Endothelial cell (in vitro differentiated cells): ENCODE data around the gene GARS1. TPM values are rescaled to one million over a fixed set of nuclear protein-coding genes. Genes with fewer than 3 reads are reported as not detected.

Source experiments
- DNase-seq: peaks from one replicate; pipeline ENCODE4 v3.0.0; 2021; ENCODE audit warnings: low spot score
- H3K27ac Mint-ChIP-seq: one replicate; pipeline ENCODE4 v1.8.0; 2021; ENCODE audit warnings: mixed read lengths, inconsistent platforms; ENCODE audit not compliant: unreplicated experiment
- H3K27me3 Mint-ChIP-seq: one replicate; pipeline ENCODE4 v1.8.0; 2021; ENCODE audit warnings: mild to moderate bottlenecking, moderate library complexity, mixed read lengths, inconsistent platforms; ENCODE audit not compliant: unreplicated experiment
- H3K36me3 Mint-ChIP-seq: one replicate; pipeline ENCODE4 v1.8.0; 2021; ENCODE audit warnings: mild to moderate bottlenecking, low read depth, mixed read lengths, inconsistent platforms; ENCODE audit not compliant: unreplicated experiment
- H3K4me1 Mint-ChIP-seq: one replicate; pipeline ENCODE4 v1.8.0; 2021; ENCODE audit warnings: mild to moderate bottlenecking, mixed read lengths, inconsistent platforms; ENCODE audit not compliant: unreplicated experiment
- H3K4me3 Mint-ChIP-seq: one replicate; pipeline ENCODE4 v1.8.0; 2021; ENCODE audit warnings: mild to moderate bottlenecking, mixed read lengths, inconsistent platforms; ENCODE audit not compliant: unreplicated experiment
- H3K9me3 Mint-ChIP-seq: one replicate; pipeline ENCODE4 v1.8.0; 2021; ENCODE audit warnings: mixed read lengths, inconsistent platforms; ENCODE audit not compliant: unreplicated experiment
- total RNA-seq: library from RNA; stranded (reverse); fragmentation: NEBNext Ultra II Directional; extraction: Animal tissue kit (Norgen Biotek cat#: 25700); gene quantifications from one replicate; pipeline ENCODE4 v1.2.1, GENCODE V29; 2021; ENCODE audit not compliant: unreplicated experiment
- TF ChIP-seq, protein P1 (sequence below): fragments of 200-600 bp; sonication (generic); IDR thresholded peaks from one replicate; pipeline ENCODE4 v1.5.0; 2021; ENCODE audit warnings: antibody characterized with exemption; ENCODE audit not compliant: unreplicated experiment

The GARS1 gene
- total RNA-seq, 1 donor from 2014 or later, result 91.3 TPM

DNA sequence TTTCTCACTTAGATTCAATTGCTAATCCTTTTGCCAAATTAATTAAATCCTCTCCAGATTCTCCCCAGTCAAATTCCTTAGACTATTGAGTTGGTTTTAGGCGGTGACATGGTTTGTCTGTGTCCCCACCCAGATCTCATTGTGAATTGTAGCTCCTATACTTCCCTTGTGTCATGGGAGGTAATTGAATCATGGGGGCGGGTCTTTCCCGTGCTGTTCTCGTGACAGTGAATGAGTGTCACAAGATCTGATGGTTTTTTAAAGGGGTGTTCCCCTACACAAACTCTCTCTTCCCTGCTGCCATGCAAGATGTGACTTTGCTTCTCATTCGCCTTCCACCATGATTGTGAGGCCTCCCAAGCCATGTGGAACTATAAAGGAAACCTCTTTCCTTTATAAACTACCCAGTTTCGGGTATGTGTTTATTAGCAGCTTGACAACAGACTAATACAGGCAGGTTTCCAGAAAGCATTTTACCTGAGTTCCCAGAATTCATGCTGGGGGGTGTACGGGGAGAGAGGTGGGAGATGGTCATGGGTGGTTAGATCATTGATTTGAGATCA is 44.7 kb upstream of the GARS1 start:
- no peak for DNase-seq
- TF ChIP-seq, protein P1, sequence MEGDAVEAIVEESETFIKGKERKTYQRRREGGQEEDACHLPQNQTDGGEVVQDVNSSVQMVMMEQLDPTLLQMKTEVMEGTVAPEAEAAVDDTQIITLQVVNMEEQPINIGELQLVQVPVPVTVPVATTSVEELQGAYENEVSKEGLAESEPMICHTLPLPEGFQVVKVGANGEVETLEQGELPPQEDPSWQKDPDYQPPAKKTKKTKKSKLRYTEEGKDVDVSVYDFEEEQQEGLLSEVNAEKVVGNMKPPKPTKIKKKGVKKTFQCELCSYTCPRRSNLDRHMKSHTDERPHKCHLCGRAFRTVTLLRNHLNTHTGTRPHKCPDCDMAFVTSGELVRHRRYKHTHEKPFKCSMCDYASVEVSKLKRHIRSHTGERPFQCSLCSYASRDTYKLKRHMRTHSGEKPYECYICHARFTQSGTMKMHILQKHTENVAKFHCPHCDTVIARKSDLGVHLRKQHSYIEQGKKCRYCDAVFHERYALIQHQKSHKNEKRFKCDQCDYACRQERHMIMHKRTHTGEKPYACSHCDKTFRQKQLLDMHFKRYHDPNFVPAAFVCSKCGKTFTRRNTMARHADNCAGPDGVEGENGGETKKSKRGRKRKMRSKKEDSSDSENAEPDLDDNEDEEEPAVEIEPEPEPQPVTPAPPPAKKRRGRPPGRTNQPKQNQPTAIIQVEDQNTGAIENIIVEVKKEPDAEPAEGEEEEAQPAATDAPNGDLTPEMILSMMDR, result no peak
- Mint-ChIP-seq H3K27ac (no peak overlapping the region), H3K9me3 (no peaks in the 10 kb centered on the region), H3K36me3 (peaks cover 6% of the 10 kb centered on the region), H3K27me3 (peaks cover 4% of the 10 kb centered on the region), H3K4me1 (peaks cover 22% of the 10 kb centered on the region), H3K4me3 (no peak overlapping the region)

DNA sequence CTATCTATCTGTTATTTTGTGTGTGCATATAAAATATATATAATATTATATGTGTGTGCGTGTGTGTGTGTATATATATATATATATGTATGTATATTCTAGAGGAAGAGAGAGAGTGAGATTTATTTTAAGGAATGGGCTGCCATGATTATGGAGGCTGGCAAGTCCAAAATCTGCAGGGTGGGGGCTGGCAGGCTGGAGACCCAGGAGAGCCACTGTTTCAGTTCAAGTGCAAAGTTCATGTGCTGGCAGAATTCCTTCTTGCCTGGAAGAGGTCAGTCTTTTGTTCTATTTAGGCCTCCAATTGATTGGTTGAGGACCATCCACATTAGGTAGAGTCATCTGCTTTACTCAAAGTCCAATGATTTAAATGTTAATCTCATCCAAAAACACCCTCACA is 42.3 kb upstream of the GARS1 start:
- Mint-ChIP-seq H3K4me3 (no peak overlapping the region), H3K27ac (no peak overlapping the region), H3K36me3 (peaks cover 6% of the 10 kb centered on the region), H3K9me3 (no peaks in the 10 kb centered on the region), H3K4me1 (peaks cover 22% of the 10 kb centered on the region), H3K27me3 (peaks cover 2% of the 10 kb centered on the region)
- TF ChIP-seq, protein P1, result no peak
- no peak for DNase-seq

DNA sequence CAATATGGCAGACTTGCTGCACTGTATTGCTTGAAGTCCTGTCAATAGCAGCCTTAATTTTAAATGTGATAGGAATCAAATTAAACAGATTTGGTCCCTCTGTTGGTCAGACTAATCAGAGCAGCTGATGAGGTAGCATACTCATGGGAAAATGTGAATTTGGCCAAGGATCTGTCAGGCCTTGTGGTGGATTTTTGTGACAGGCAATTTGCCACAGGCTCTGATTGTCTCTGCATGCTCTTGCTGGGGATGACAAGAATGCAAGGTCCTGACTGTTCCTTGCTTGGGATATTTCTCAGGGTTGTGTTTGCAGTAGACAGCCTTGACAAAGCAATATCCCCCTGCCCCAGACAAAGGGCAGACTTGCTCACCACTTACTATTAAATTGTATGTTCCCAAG is 41.5 kb upstream of the GARS1 start:
- peaks cover 22% of the 10 kb centered on the region for H3K4me1 Mint-ChIP-seq
- H3K4me3 Mint-ChIP-seq, result no peak overlapping the region
- H3K9me3 Mint-ChIP-seq, result no peaks in the 10 kb centered on the region
- H3K27ac Mint-ChIP-seq, result no peak overlapping the region
- peaks cover 6% of the 10 kb centered on the region for H3K36me3 Mint-ChIP-seq
- TF ChIP-seq, protein P1, result no peak
- DNase-seq, result no peak
- peaks cover 2% of the 10 kb centered on the region for H3K27me3 Mint-ChIP-seq

DNA sequence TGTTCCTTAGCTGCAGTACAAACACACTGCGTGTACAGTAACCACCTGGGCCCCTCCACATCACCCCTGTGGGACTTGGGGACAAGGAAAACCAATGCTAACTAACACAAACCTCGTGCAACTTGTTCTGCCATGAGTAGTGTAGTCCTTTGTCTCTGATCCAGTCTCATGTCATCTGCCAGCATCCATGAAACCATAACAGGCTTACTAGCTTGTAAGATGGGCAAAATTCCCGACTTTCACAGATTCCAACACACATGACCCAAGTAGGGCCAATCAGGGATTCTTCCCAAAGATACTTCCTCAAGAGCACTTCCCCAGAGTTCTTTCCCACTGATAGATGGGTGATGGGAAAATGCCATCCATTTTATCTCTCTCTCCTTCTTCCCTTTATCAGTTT is 41.1 kb upstream of the GARS1 start:
- no peaks in the 10 kb centered on the region for H3K9me3 Mint-ChIP-seq
- H3K4me1 Mint-ChIP-seq, result peaks cover 22% of the 10 kb centered on the region
- TF ChIP-seq, protein P1, result no peak
- H3K27me3 Mint-ChIP-seq, result peaks cover 2% of the 10 kb centered on the region
- DNase-seq, result no peak
- H3K27ac Mint-ChIP-seq, result no peak overlapping the region
- no peak overlapping the region for H3K4me3 Mint-ChIP-seq
- H3K36me3 Mint-ChIP-seq, result peaks cover 6% of the 10 kb centered on the region

DNA sequence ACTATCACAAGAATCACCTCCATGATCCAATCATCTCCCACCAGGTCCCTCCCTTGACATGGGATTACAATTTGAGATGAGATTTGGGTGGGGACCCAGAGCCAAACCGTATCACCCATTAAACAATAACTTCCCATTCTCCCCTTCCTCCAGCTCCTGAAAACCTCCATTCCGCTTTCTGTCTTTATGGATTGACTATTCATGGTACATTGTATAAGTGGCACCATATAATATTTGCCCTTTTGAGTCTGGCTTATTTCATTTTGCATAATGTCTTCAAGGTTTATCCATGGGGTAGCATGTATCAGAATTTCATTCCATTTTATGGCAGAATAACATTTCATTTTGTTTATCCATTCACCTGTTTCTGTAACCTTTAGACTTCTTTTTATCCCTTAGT is 39.2 kb upstream of the GARS1 start:
- peaks cover 2% of the 10 kb centered on the region for H3K27me3 Mint-ChIP-seq
- H3K27ac Mint-ChIP-seq, result no peak overlapping the region
- H3K4me3 Mint-ChIP-seq, result no peak overlapping the region
- H3K36me3 Mint-ChIP-seq, result peaks cover 6% of the 10 kb centered on the region
- H3K9me3 Mint-ChIP-seq, result no peaks in the 10 kb centered on the region
- DNase-seq, result no peak
- TF ChIP-seq, protein P1, result no peak
- H3K4me1 Mint-ChIP-seq, result peaks cover 11% of the 10 kb centered on the region
